ENCODE results near the gene ALOXE3.

DNA sequence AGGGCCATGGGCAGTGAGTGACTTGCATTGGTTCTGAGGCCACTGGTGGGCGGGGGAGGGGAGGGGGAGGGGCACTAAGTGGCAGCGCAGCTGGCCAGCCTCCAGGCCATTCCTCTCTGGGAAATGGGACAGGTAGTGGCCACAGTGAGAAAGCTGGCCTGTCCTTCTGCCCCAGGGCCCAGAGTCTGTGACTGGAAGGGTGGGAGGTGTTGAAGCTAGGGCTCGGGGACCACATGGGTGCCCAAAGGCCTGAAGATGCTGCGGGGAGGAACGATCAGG, 30.4 kb downstream of the ALOXE3 start:
- TF ChIP-seq, protein P1, sequence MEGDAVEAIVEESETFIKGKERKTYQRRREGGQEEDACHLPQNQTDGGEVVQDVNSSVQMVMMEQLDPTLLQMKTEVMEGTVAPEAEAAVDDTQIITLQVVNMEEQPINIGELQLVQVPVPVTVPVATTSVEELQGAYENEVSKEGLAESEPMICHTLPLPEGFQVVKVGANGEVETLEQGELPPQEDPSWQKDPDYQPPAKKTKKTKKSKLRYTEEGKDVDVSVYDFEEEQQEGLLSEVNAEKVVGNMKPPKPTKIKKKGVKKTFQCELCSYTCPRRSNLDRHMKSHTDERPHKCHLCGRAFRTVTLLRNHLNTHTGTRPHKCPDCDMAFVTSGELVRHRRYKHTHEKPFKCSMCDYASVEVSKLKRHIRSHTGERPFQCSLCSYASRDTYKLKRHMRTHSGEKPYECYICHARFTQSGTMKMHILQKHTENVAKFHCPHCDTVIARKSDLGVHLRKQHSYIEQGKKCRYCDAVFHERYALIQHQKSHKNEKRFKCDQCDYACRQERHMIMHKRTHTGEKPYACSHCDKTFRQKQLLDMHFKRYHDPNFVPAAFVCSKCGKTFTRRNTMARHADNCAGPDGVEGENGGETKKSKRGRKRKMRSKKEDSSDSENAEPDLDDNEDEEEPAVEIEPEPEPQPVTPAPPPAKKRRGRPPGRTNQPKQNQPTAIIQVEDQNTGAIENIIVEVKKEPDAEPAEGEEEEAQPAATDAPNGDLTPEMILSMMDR (IDR thresholded peaks at IDR 0.05), result no peak
- TF ChIP-seq POLR2A (IDR thresholded peaks at IDR 0.05), result no peak

Data from body of pancreas (tissue), 4 donors.